Activated CD4-positive, alpha-beta memory T cell treated with anti-CD3 and anti-CD28 coated beads, Interleukin-2, amount 10 ng/mL, durations not matched to agents 7 days and 5 days (primary cell): ENCODE data around the gene GFOD2. TPM values are rescaled to one million over a fixed set of nuclear protein-coding genes. Genes with fewer than 3 reads are reported as not detected.

Source experiments
- CTCF ChIA-PET: fragments of 350-600 bp; sonication (Branson Sonifier 250); formaldehyde crosslinking; loops from one replicate; lab custom pipeline; 2021; ENCODE audit warnings: antibody characterized with exemption, inconsistent platforms; lab: Charles Lee
- POLR2A ChIA-PET: fragments of 350-600 bp; sonication (Branson Sonifier 250); formaldehyde crosslinking; loops from one replicate; lab custom pipeline; 2021; ENCODE audit warnings: antibody characterized with exemption; lab: Charles Lee
- DNase-seq: peaks from one replicate; pipeline ENCODE4 v3.0.0-alpha.2; 2020
- H3K27ac Mint-ChIP-seq: one replicate; pipeline ENCODE4 v1.8.0; 2021; ENCODE audit warnings: mild to moderate bottlenecking, mixed read lengths
- H3K27me3 Mint-ChIP-seq: one replicate; pipeline ENCODE4 v1.8.0; 2021; ENCODE audit warnings: mixed read lengths
- H3K36me3 Mint-ChIP-seq: one replicate; pipeline ENCODE4 v1.8.0; 2021; ENCODE audit warnings: low read depth, mixed read lengths
- H3K4me1 Mint-ChIP-seq: one replicate; pipeline ENCODE4 v1.8.0; 2021; ENCODE audit warnings: mixed read lengths
- H3K4me3 Mint-ChIP-seq: one replicate; pipeline ENCODE4 v1.8.0; 2021; ENCODE audit warnings: mild to moderate bottlenecking, mixed read lengths
- H3K9me3 Mint-ChIP-seq: one replicate; pipeline ENCODE4 v1.8.0; 2021; ENCODE audit warnings: mixed read lengths
- total RNA-seq, 2 experiments: library from RNA; stranded (reverse); gene quantifications; one replicate each; pipeline ENCODE4 v1.2.3, GENCODE V29; 2021

Gene GFOD2
- total RNA-seq, 2 experiments from 2014 or later, result 13.0 to 14.9 TPM

DNA sequence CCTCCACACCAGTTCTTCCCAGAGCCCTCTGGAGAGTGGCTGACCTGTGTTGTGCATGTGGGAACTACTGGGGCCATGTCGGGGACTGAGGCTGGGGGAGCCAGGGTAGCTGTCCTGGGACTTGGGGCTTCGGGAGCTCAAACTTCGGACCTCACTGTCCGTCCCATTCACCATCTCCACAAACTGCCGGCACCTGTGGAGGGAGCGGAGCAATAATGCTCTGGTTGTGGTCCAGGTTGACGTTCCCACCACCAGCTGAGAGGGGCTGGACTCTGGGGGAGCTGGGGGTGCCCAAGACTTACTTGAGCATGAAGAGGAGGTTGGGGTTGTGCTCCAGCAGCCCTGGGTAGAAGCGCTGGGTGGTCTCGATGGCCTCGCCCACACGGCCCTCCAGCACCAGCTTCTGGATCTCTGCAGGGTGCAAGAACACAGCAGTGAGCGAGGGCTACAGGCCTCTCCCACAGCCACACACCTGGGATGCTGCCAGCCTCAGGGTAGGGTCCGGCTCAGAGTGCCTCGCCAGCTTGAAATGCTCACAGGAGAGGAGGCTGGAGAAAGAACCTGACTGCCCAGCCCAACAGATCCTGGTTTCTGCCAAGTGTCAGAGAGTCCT is 10.6 kb upstream of the GFOD2 start:
- H3K4me3 Mint-ChIP-seq, result no peak overlapping the region
- CTCF ChIA-PET, result no interaction called here
- H3K36me3 Mint-ChIP-seq, result peaks cover 29% of the 10 kb centered on the region
- H3K27me3 Mint-ChIP-seq, result no peaks in the 10 kb centered on the region
- POLR2A ChIA-PET, result interaction anchor here (1.5 kb wide), 1 partner anchor 10 kb away, joined by 10 read pairs; the partner anchor contains the start of gene GFOD2
- no peaks in the 10 kb centered on the region for H3K4me1 Mint-ChIP-seq
- no peak for DNase-seq
- H3K9me3 Mint-ChIP-seq, result no peaks in the 10 kb centered on the region
- H3K27ac Mint-ChIP-seq, result no peak overlapping the region

DNA sequence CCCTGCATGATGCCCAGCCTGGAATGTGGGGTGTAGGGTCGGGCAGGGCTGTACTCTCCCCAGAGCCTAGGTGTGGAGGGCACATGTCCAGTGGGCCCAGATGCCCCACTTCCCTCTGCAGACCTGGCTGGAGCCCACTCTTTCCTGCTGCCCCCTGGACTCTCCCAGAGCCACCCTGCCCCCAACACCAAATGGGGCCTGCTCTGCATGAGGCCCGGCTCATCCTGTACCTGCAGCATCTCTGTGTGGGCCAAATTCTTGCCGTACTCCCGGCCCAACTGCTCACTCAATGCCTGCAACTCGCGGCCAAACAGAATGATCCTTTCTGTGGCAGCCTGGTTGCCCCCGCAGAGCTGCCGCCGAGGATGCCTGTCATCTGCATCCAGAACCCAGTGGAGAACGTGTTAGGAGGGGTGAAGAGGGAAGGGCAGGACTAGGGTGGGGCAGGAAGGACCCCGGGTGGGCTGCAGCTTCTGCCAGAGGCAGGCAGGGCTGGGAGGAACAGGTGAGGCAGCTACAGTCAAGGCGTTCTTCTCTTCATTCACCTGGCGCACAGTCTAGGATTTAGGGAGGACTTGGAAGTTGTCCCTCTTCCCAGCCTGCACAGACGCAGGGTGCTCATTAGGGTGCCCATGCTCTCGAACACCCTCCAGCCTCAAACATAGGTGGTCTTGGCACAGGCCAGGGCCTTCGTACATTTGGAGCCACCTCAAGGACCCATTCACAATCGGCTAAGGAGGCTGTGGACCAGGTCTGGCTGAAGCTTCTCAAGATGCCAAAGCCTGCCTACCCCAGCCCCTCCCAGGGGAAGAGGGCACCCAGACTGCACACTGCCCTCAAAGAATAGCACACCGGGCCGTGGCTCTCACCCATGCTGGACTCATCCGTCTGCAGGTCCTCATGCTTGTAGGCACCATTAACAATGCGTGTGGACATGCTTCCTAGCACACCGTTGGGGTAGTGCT is 8.7 kb upstream of the GFOD2 start:
- no peak for DNase-seq
- no peaks in the 10 kb centered on the region for H3K27me3 Mint-ChIP-seq
- no peaks in the 10 kb centered on the region for H3K9me3 Mint-ChIP-seq
- H3K4me1 Mint-ChIP-seq, result no peaks in the 10 kb centered on the region
- peaks cover 33% of the 10 kb centered on the region for H3K36me3 Mint-ChIP-seq
- H3K4me3 Mint-ChIP-seq, result no peak overlapping the region
- CTCF ChIA-PET, result interaction anchor here (0.9 kb wide), 1 partner anchor 42 kb away, joined by 3 read pairs; no protein-coding TSS in a partner anchor
- H3K27ac Mint-ChIP-seq, result no peak overlapping the region
- POLR2A ChIA-PET, result interaction anchor here (1.5 kb wide), 1 partner anchor 8 kb away, joined by 10 read pairs; the partner anchor contains the start of gene GFOD2

DNA sequence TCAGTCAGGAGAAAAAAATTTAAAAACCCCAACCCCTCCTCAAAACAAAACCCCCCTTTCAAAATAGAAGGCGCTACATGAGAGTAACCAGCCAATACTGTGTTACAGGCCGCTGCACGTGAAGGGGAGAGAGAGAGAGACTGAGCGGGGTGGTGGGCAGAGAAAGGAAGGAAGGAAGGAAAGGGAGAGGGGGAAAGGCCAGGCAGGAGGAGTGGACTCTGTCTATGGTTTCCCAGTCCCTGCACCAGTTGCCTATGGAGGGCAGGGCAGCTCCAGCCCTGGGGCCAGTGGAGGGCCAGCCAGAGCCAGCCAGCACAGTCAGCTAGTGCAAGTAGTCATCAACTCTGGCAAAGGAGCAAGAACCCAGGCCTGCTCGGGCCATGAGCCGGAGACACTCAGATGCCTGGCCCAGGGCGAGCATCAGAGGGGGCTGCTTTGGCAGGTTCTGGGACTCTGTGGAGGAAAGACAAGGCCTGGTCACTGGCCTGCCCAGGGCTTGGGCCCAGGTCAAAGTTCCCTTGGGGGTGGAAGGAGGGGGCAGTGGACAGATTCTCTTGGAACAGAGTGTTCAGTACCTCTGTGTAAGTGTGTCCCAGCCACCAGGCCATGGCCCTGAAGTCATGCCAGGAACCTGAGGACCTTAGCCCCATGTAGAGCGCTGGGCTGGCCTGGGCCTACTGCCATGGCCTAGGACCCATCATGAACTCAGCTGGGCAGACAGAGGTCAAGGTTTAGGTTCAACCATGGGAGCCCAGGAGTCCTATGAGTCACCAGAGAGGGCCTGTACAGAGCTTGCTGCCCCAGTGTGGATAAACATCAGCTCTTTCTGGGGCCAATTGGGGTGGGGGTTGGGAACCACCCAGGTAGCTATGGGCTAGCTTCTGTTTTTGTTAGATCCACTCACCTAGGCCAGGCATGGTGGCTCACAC is 7.3 kb upstream of the GFOD2 start:
- no peaks in the 10 kb centered on the region for H3K27me3 Mint-ChIP-seq
- H3K4me1 Mint-ChIP-seq, result no peaks in the 10 kb centered on the region
- POLR2A ChIA-PET, result interaction anchor here (0.7 kb wide), 1 partner anchor 28 kb away, joined by 3 read pairs; no protein-coding TSS in a partner anchor

DNA sequence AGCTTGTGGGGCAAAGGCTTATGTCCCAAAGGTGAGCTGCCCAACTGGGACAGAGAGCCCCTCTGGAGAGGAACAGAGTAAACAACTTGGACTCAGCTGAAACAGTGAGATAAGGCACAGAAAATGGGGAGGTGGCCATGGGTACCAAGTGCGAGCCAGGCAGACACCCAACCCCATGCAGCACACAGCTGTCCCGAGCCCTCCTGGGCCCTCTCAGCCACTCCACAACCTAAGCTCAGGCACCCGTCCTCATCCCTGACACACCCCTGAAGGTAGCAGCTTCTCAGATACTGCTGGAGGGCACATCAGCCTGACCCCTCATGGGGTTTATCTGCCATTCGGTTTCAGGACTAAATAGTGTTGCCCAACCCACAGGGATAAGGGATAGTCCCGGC is 4.8 kb upstream of the GFOD2 start:
- H3K4me3 Mint-ChIP-seq, result no peak overlapping the region
- ChIA-PET CTCF (interaction anchor here (0.5 kb wide), 1 partner anchor 23 kb away, joined by 3 read pairs; no protein-coding TSS in a partner anchor), POLR2A (no interaction called here)
- DNase-seq, result no peak
- no peak overlapping the region for H3K27ac Mint-ChIP-seq
- peaks cover 18% of the 10 kb centered on the region for H3K4me1 Mint-ChIP-seq
- peaks cover 13% of the 10 kb centered on the region for H3K36me3 Mint-ChIP-seq
- no peaks in the 10 kb centered on the region for H3K9me3 Mint-ChIP-seq
- H3K27me3 Mint-ChIP-seq, result no peaks in the 10 kb centered on the region

More for the DNA sequence above, 7.3 kb upstream of the GFOD2 start:
- CTCF ChIA-PET, result no interaction called here
- H3K9me3 Mint-ChIP-seq, result no peaks in the 10 kb centered on the region
- H3K36me3 Mint-ChIP-seq, result peaks cover 33% of the 10 kb centered on the region
- H3K4me3 Mint-ChIP-seq, result no peak overlapping the region
- DNase-seq, result no peak
- H3K27ac Mint-ChIP-seq, result no peak overlapping the region

DNA sequence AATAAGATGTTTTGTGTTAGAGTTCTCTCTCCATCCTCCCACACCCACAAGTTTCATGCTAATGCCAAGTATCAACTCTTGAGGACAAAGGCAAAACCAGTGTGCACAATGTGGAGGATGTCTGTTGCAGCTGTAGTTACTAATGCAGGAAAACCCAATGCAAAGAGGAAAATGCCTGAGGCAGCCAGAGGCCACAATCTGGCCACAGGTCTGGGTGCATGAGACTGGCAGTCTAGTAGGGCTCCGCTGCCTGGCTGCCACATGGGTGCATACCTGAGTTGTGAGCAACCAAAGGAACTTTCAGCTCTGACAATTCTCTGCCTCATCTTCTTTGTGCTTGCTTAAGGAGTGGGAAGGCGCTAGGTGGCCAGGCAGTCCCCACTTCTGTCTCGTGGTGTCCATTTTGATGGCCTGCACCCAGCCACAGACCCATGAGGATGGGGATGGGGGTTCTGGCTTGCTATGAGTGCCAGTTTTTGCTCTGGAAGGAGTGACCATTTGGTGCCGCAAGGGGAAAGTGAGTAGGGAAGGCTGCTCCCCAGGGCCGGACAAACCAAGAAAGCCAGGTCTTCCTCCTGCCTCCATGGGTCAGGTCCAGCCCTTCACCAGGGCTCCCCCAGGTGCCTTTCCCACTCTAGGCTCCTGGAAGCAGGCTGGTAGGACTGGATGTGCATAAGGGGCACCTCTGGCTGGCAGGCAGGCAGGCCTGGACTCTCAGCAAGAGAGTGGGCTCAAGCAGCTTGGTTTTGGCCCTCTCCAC is 4.2 kb upstream of the GFOD2 start:
- no peak for DNase-seq
- Mint-ChIP-seq H3K36me3 (peaks cover 9% of the 10 kb centered on the region), H3K27ac (no peak overlapping the region), H3K27me3 (no peaks in the 10 kb centered on the region), H3K4me1 (peaks cover 22% of the 10 kb centered on the region), H3K4me3 (no peak overlapping the region), H3K9me3 (no peaks in the 10 kb centered on the region)
- ChIA-PET POLR2A (no interaction called here), CTCF (no interaction called here)

DNA sequence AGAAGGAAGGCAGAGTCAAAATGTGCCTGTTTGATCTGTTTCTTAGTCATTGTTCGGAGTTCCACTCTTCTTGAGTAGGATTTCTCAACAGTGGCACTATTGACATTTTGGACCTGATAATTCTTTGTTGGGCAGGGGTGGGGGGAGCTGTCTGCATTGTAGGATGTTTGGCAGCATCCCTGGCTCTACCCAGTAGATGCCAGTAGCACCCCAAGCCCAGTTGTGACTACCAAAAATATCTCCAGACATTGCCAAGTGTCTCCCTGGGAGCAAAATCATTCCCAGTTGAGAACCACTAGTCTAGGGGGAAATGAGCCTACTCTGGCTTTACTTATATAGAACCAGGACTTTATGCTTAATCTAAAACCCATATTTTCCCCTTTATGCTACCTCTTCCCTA is 1.1 kb upstream of the GFOD2 start:
- H3K9me3 Mint-ChIP-seq, result no peaks in the 10 kb centered on the region
- DNase-seq, result no peak
- ChIA-PET POLR2A (interaction anchor here (1.0 to 2.3 kb wide), 13 partner anchors 9 to 215 kb away, joined by 3 to 17 read pairs (median 5); partner anchors contain the start of genes NUTF2, RANBP10 and TSNAXIP1), CTCF (interaction anchor here (0.6 to 2.5 kb wide), 6 partner anchors 16 to 244 kb away, joined by 3 to 17 read pairs (median 4); no protein-coding TSS in a partner anchor)
- peaks cover 9% of the 10 kb centered on the region for H3K36me3 Mint-ChIP-seq
- peak overlapping the region; percentile 98 for H3K4me3 Mint-ChIP-seq
- peaks cover 44% of the 10 kb centered on the region for H3K4me1 Mint-ChIP-seq
- peak overlapping the region; percentile 96 for H3K27ac Mint-ChIP-seq
- no peaks in the 10 kb centered on the region for H3K27me3 Mint-ChIP-seq

DNA sequence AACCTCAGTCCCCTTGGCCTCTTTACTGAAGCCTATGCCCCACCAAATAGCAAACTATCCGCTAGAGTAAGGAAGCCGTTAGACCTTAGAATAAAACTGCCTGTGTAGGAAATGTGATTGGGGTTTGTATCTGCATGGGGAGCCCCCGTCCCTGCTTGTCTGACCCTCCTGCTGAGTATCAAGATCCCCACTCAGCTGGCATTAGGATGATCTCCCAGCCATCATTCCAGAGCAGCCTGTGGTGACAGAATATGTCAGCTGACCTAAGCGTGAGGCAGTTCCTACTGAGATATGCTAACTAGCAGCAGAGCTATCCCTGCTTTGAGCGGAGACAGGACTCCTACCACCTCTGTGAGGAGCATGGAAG is 645 bp upstream of the GFOD2 start:
- POLR2A ChIA-PET, result interaction anchor here (0.7 to 2.3 kb wide), 27 partner anchors 9 to 350 kb away, joined by 3 to 17 read pairs (median 4); partner anchors contain the start of genes ACD, C16orf86, CTCF and ENKD1
- CTCF ChIA-PET, result interaction anchor here (0.6 to 2.5 kb wide), 17 partner anchors 14 to 244 kb away, joined by 3 to 17 read pairs (median 4); partner anchors contain the start of genes ATP6V0D1, RANBP10 and TSNAXIP1

DNA sequence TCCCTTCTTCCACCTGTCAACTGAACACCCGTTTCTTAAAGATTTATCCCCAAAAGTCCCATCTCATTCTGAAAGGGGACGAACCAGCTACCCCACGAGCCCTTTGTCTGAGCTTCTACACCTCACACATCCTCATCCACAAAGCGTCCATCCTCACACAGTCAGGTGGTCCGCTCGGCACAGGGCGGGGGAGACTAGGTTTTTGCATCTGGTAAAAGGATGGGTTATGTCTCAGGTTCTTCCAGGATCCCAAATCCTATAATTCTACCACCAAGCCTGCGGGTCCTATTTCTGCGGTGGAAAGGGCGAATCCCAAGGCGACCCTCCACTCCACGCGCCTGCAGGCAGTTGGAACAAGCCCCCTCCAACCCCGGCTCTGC is 458 bp downstream of the GFOD2 start:
- CTCF ChIA-PET, result interaction anchor here (0.6 to 2.5 kb wide), 15 partner anchors 24 to 205 kb away, joined by 3 to 17 read pairs (median 5); partner anchors contain the start of genes RANBP10 and TSNAXIP1
- POLR2A ChIA-PET, result interaction anchor here (0.6 to 2.3 kb wide), 29 partner anchors 9 to 351 kb away, joined by 3 to 17 read pairs (median 4); partner anchors contain the start of genes ACD, C16orf86, CARMIL2 and CTCF

More for the DNA sequence above, 645 bp upstream of the GFOD2 start:
- Mint-ChIP-seq H3K36me3 (peaks cover 9% of the 10 kb centered on the region), H3K27ac (peak overlapping the region; percentile 96), H3K4me1 (peaks cover 44% of the 10 kb centered on the region), H3K4me3 (peak overlapping the region; percentile 98), H3K27me3 (no peaks in the 10 kb centered on the region), H3K9me3 (no peaks in the 10 kb centered on the region)
- peak; percentile 37 for DNase-seq

DNA sequence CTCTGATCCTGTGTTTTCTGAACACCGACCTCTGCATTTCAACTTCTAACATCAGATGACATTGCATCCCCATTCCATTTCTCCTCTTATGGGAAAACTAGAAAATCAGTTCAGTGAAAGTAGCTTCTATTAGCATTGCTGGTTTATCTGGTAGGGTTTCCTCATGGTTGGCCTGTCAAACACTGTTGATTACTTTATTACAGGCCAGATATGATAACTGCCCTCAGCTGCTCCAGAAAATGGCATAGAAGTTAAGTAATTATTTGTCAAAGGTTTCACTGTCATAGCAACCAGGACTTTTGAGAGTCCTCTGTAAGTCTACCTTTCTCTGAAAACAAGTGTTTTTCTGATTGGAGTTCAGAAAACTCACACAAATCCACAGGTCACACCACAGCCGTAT is 3.0 kb downstream of the GFOD2 start:
- Mint-ChIP-seq H3K27me3 (no peaks in the 10 kb centered on the region), H3K4me1 (peaks cover 50% of the 10 kb centered on the region), H3K9me3 (no peaks in the 10 kb centered on the region), H3K4me3 (no peak overlapping the region), H3K36me3 (peaks cover 5% of the 10 kb centered on the region), H3K27ac (no peak overlapping the region)
- CTCF ChIA-PET, result interaction anchor here (0.7 to 1.7 kb wide), 5 partner anchors 49 to 195 kb away, joined by 3 to 4 read pairs (median 4); partner anchors contain the start of genes C16orf86, ENKD1, RANBP10 and TSNAXIP1
- POLR2A ChIA-PET, result interaction anchor here (0.9 kb wide), 1 partner anchor 289 kb away, joined by 3 read pairs; no protein-coding TSS in a partner anchor
- DNase-seq, result no peak

More for the DNA sequence above, 458 bp downstream of the GFOD2 start:
- Mint-ChIP-seq H3K27me3 (no peaks in the 10 kb centered on the region), H3K4me3 (peak overlapping the region; percentile 98), H3K36me3 (peaks cover 9% of the 10 kb centered on the region), H3K9me3 (no peaks in the 10 kb centered on the region), H3K4me1 (peaks cover 44% of the 10 kb centered on the region), H3K27ac (peak overlapping the region; percentile 37)
- DNase-seq, result peak; percentile 26

DNA sequence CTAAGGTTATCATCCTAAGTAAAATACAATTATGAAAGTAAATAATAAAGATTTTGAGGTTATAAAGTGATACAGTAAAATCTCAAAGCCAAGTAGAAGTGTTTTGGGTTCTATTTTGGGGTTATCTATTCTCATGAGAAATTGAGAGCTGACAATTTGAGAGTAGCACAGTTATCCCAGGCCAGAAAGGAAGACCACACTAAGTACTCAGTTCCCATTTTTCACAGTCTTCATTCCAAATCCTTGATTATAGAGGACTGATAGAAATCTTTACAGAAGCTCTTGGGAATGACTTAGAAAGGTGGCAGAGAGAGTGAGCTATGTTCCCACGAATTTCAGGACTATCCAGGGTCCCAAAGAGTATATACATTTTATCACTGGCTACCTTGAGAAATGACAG is 4.6 kb downstream of the GFOD2 start:
- no peak for DNase-seq
- no peaks in the 10 kb centered on the region for H3K9me3 Mint-ChIP-seq
- CTCF ChIA-PET, result interaction anchor here (0.6 to 1.3 kb wide), 3 partner anchors 11 to 1324 kb away, joined by 3 to 5 read pairs (median 4); no protein-coding TSS in a partner anchor
- POLR2A ChIA-PET, result no interaction called here
- peaks cover 5% of the 10 kb centered on the region for H3K36me3 Mint-ChIP-seq
- peaks cover 37% of the 10 kb centered on the region for H3K4me1 Mint-ChIP-seq
- no peak overlapping the region for H3K27ac Mint-ChIP-seq
- H3K4me3 Mint-ChIP-seq, result no peak overlapping the region
- H3K27me3 Mint-ChIP-seq, result no peaks in the 10 kb centered on the region

DNA sequence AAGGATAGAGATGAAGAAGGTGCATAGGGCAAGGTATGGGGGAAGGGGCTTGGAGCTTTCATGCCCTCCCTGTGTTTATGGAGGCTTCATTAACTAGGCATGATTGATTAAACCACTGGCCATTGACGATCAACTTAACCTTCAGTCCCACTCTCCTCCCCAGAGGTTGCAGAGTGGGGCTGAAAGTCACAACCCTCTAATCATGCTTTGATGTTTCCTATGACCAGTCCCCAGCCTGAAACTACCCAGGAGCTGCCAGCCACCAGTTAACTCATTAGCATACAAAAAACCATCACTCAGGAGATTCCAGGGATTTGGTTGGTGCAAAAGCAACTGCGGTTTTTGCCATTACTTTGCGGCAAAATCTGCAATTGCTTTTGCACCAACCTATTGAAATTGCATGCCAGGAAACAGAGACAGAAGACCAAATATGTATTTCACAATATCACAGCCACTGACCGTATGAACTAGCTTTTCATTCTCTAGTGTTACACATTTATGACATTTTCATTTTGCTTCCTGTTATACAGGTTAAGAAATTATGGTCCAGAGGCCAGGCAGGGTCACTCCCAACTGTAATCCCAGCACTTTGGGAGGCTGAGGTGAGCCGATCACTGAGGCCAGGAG is 5.4 kb downstream of the GFOD2 start:
- Mint-ChIP-seq H3K9me3 (no peaks in the 10 kb centered on the region), H3K27me3 (no peaks in the 10 kb centered on the region), H3K36me3 (peaks cover 5% of the 10 kb centered on the region), H3K27ac (no peak overlapping the region), H3K4me3 (no peak overlapping the region), H3K4me1 (peaks cover 34% of the 10 kb centered on the region)
- ChIA-PET POLR2A (no interaction called here), CTCF (interaction anchor here (0.7 kb wide), 1 partner anchor 1323 kb away, joined by 4 read pairs; no protein-coding TSS in a partner anchor)
- no peak for DNase-seq
